ENCODE measurements around the gene SPI1.

The SPI1 gene

GRCh38 chr11:47360341-47360740, 18.0 kb downstream of the SPI1 start:
- TF ChIP-seq, protein P1, sequence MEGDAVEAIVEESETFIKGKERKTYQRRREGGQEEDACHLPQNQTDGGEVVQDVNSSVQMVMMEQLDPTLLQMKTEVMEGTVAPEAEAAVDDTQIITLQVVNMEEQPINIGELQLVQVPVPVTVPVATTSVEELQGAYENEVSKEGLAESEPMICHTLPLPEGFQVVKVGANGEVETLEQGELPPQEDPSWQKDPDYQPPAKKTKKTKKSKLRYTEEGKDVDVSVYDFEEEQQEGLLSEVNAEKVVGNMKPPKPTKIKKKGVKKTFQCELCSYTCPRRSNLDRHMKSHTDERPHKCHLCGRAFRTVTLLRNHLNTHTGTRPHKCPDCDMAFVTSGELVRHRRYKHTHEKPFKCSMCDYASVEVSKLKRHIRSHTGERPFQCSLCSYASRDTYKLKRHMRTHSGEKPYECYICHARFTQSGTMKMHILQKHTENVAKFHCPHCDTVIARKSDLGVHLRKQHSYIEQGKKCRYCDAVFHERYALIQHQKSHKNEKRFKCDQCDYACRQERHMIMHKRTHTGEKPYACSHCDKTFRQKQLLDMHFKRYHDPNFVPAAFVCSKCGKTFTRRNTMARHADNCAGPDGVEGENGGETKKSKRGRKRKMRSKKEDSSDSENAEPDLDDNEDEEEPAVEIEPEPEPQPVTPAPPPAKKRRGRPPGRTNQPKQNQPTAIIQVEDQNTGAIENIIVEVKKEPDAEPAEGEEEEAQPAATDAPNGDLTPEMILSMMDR (IDR thresholded peaks at IDR 0.05; ENCODE audit: low read depth, low read length) = no peak
- no peaks in the 10 kb centered on the region for H3K27me3 ChIP-seq (ENCODE audit: insufficient read depth, low read depth, severe bottlenecking)
- H3K27ac ChIP-seq = no peak overlapping the region
- H3K4me3 ChIP-seq (ENCODE audit: low read depth, low read length) = no peak overlapping the region
- H3K36me3 ChIP-seq = no peaks in the 10 kb centered on the region
- H3K9me3 ChIP-seq (ENCODE audit: severe bottlenecking) = no peaks in the 10 kb centered on the region
- DNase-seq = no peak

DNA sequence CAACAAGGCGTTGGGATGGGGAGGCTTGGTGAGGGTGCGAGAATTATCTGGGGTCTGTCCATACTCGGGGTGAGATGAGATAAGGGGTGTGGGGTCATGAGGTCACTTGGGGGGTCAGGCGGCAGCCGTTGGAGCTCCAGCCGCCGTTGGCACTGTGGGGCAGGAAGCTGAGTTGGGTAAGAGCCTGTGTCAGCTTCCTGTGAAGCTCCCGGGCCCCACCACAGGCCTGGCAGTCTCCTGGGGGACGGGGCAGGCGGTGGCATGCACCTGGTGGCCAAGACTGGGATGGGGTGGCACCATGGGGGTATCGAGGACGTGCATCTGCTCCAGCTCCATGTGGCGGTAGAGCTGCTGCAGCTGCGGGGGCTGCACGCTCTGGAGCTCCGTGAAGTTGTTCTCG, 18.8 kb downstream of the SPI1 start:
- H3K9me3 ChIP-seq (ENCODE audit: severe bottlenecking) = no peaks in the 10 kb centered on the region
- no peak overlapping the region for H3K27ac ChIP-seq
- H3K36me3 ChIP-seq = no peaks in the 10 kb centered on the region
- no peak overlapping the region for H3K4me3 ChIP-seq (ENCODE audit: low read depth, low read length)
- no peaks in the 10 kb centered on the region for H3K27me3 ChIP-seq (ENCODE audit: insufficient read depth, low read depth, severe bottlenecking)
- DNase-seq = no peak
- TF ChIP-seq, protein P1 (IDR thresholded peaks at IDR 0.05; ENCODE audit: low read depth, low read length) = no peak

DNA sequence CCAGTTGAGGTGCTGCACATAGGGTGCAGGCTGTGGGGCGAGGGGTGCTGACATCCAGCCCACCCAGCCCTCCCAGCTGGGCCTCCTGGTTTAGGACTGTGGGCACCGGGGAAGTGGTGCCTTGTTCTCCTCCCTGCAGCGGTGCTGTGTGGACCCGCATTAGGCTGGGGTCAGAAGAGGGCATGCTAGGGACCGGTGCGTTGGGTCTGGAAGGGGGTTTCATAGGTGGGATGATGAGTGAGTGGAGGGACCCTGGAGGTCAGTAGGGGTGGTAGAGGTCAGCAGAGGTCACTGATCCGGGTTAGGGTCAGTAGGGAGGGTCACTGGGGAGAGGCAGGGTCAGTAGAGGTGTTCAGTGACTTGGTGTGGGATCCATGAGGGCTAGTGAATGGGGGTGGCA, 19.2 kb downstream of the SPI1 start:
- H3K36me3 ChIP-seq = no peaks in the 10 kb centered on the region
- no peak overlapping the region for H3K27ac ChIP-seq
- DNase-seq = no peak
- no peak overlapping the region for H3K4me3 ChIP-seq (ENCODE audit: low read depth, low read length)
- no peaks in the 10 kb centered on the region for H3K27me3 ChIP-seq (ENCODE audit: insufficient read depth, low read depth, severe bottlenecking)
- H3K9me3 ChIP-seq (ENCODE audit: severe bottlenecking) = no peaks in the 10 kb centered on the region
- TF ChIP-seq, protein P1 (IDR thresholded peaks at IDR 0.05; ENCODE audit: low read depth, low read length) = no peak

- TF ChIP-seq, protein P1 (IDR thresholded peaks at IDR 0.05; ENCODE audit: low read depth, low read length) = no peak
- Histone ChIP-seq H3K4me3 (ENCODE audit: low read depth, low read length) (no peak overlapping the region), H3K9me3 (ENCODE audit: severe bottlenecking) (no peaks in the 10 kb centered on the region), H3K27ac (no peak overlapping the region), H3K27me3 (ENCODE audit: insufficient read depth, low read depth, severe bottlenecking) (no peaks in the 10 kb centered on the region), H3K36me3 (no peaks in the 10 kb centered on the region)
- no peak for DNase-seq
Measured at GRCh38 chr11:47358731-47359051, 19.7 kb downstream of the SPI1 start.

GRCh38 chr11:47357985-47358730, 20.2 kb downstream of the SPI1 start:
- no peaks in the 10 kb centered on the region for H3K9me3 ChIP-seq (ENCODE audit: severe bottlenecking)
- TF ChIP-seq, protein P1 (IDR thresholded peaks at IDR 0.05; ENCODE audit: low read depth, low read length) = no peak
- H3K27me3 ChIP-seq (ENCODE audit: insufficient read depth, low read depth, severe bottlenecking) = no peaks in the 10 kb centered on the region
- no peak overlapping the region for H3K27ac ChIP-seq
- DNase-seq = no peak
- H3K4me3 ChIP-seq (ENCODE audit: low read depth, low read length) = no peak overlapping the region
- no peaks in the 10 kb centered on the region for H3K36me3 ChIP-seq

GRCh38 chr11:47356998-47357329, 21.4 kb downstream of the SPI1 start:
- Histone ChIP-seq H3K9me3 (ENCODE audit: severe bottlenecking) (no peaks in the 10 kb centered on the region), H3K27ac (no peak overlapping the region), H3K27me3 (ENCODE audit: insufficient read depth, low read depth, severe bottlenecking) (no peaks in the 10 kb centered on the region), H3K4me3 (ENCODE audit: low read depth, low read length) (no peak overlapping the region), H3K36me3 (no peaks in the 10 kb centered on the region)
- DNase-seq = no peak
- TF ChIP-seq, protein P1 (IDR thresholded peaks at IDR 0.05; ENCODE audit: low read depth, low read length) = no peak

Measured in WERI-Rb-1 (cell line).